ENCODE data around the gene PTPRN2.

GRCh38 chr7:158603773-158604755 lies 16.4 kb upstream of the PTPRN2 start:
- no peak for TF ChIP-seq CTCF (IDR thresholded peaks at IDR 0.05; ENCODE audit: low read depth, low read length)
- no peak for TF ChIP-seq POLR2A (IDR thresholded peaks at IDR 0.05; ENCODE audit: extremely low read depth, insufficient read length)
